CD4-positive, alpha-beta T cell (primary cell): ENCODE measurements around the gene NABP1. TPM values are rescaled to one million over a fixed set of nuclear protein-coding genes. Genes with fewer than 3 reads are reported as not detected.

Source experiments
- ATAC-seq: fragments of 200-7000 bp; cut with Tn5 transposase; one replicate; pipeline ENCODE4 v1.10.0; 2022; ENCODE audit warnings: mild to moderate bottlenecking; ENCODE audit not compliant: poor library complexity
- CTCF ChIA-PET: fragments of 350-600 bp; sonication (Branson Sonifier 250); formaldehyde crosslinking; loops from one replicate; lab custom pipeline; 2021; ENCODE audit warnings: antibody characterized with exemption, inconsistent platforms; lab: Charles Lee
- POLR2A ChIA-PET: fragments of 350-600 bp; sonication (Branson Sonifier 250); formaldehyde crosslinking; loops from one replicate; lab custom pipeline; 2021; ENCODE audit warnings: antibody characterized with exemption, inconsistent platforms; lab: Charles Lee
- DNase-seq, 14 experiments: peaks; one replicate each; pipeline ENCODE4 v3.0.0-alpha.2; 2013 to 2020; ENCODE audit warnings: mixed read lengths in 2 of 14
- H3K27ac ChIP-seq, 2 donors: one replicate each; pipeline versions ENCODE4 v1.5.1 to v1.7.0; 2013; ENCODE audit warnings: low read length in 2 of 2, low read depth in 1 of 2, mild to moderate bottlenecking in 1 of 2
- H3K27me3 ChIP-seq, 2 experiments: 1 replicate in 1 of 2; 2 replicates in 1 of 2; pipeline versions ENCODE4 v1.6.1 to v1.7.0; 2013; ENCODE audit warnings: low read length in 2 of 2, control low read depth in 1 of 2, mild to moderate bottlenecking in 1 of 2, moderate library complexity in 1 of 2; ENCODE audit not compliant: insufficient read depth in 2 of 2, control insufficient read depth in 1 of 2
- H3K36me3 ChIP-seq: one replicate; pipeline ENCODE4 v1.6.1; 2013; ENCODE audit warnings: low read length, control low read depth; ENCODE audit not compliant: insufficient read depth
- H3K4me1 ChIP-seq: one replicate; pipeline ENCODE4 v1.6.1; 2013; ENCODE audit warnings: low read length, control low read depth; ENCODE audit not compliant: insufficient read depth
- H3K4me3 ChIP-seq: one replicate; pipeline ENCODE4 v1.5.1; 2013; ENCODE audit warnings: mild to moderate bottlenecking, low read length, moderate library complexity
- H3K9me3 ChIP-seq, 2 experiments: 1 replicate in 1 of 2; 2 replicates in 1 of 2; pipeline versions ENCODE4 v1.6.1 to v1.7.0; 2013; ENCODE audit warnings: low read length in 2 of 2, mild to moderate bottlenecking in 2 of 2, control low read depth in 1 of 2, moderate library complexity in 1 of 2; ENCODE audit not compliant: control insufficient read depth in 1 of 2, insufficient read depth in 1 of 2
- H3K27ac Mint-ChIP-seq: one replicate; pipeline ENCODE4 v1.8.0; 2020; ENCODE audit warnings: mixed read lengths
- H3K27me3 Mint-ChIP-seq: one replicate; pipeline ENCODE4 v1.8.0; 2021; ENCODE audit warnings: mixed read lengths
- H3K36me3 Mint-ChIP-seq: one replicate; pipeline ENCODE4 v1.8.0; 2021; ENCODE audit warnings: low read depth, mixed read lengths
- H3K4me1 Mint-ChIP-seq: one replicate; pipeline ENCODE4 v1.8.0; 2021; ENCODE audit warnings: low read depth, mixed read lengths
- H3K4me3 Mint-ChIP-seq: one replicate; pipeline ENCODE4 v1.8.0; 2020; ENCODE audit warnings: mild to moderate bottlenecking, mixed read lengths
- H3K9me3 Mint-ChIP-seq: one replicate; pipeline ENCODE4 v1.8.0; 2020; ENCODE audit warnings: mixed read lengths
- intact Hi-C, 2 experiments: fragments of 100-400 bp; cut with DNase I in 1 of 2; cut with micrococcal nuclease in 1 of 2; formaldehyde crosslinking; loops; one replicate each; pipeline versions ENCODE4 v1.15.1 to v1.9.0; 2023 to 2025; cut with DNase I, micrococcal nuclease
- total RNA-seq, 174 experiments: library from RNA in 2 of 174; stranded (reverse) in 2 of 174; gene quantifications; one replicate each; pipeline ENCODE4 v1.2.3 and lab custom pipeline; 2021 to 2026
- TF ChIP-seq, protein P1 (sequence below): fragments of 200-600 bp; IDR thresholded peaks from one replicate; pipeline ENCODE4 v1.8.0; 2022; ENCODE audit warnings: antibody characterized with exemption, mild to moderate bottlenecking

The NABP1 gene
- total RNA-seq, 2 experiments from 2014 or later: 32.0 to 32.9 TPM

GRCh38 chr2:191697870-191698269 is 19.9 kb downstream of the NABP1 start:
- intact Hi-C loops: no loop called here
- Mint-ChIP-seq H3K4me1 (no peaks in the 10 kb centered on the region), H3K27me3 (no peaks in the 10 kb centered on the region), H3K36me3 (peaks cover 22% of the 10 kb centered on the region), H3K9me3 (no peaks in the 10 kb centered on the region), H3K27ac (no peak overlapping the region), H3K4me3 (no peak overlapping the region)
- no peaks in the 10 kb centered on the region for H3K9me3 ChIP-seq
- no peak overlapping the region for H3K4me3 ChIP-seq
- DNase-seq (no peak), ATAC-seq (no peak)
- POLR2A ChIA-PET: interaction anchor here (0.7 kb wide), 1 partner anchor 19 kb away, joined by 3 read pairs; no protein-coding TSS in a partner anchor
- CTCF ChIA-PET: interaction anchor here (0.7 kb wide), 1 partner anchor 13 kb away, joined by 3 read pairs; no protein-coding TSS in a partner anchor
- H3K36me3 ChIP-seq: peaks cover 35% of the 10 kb centered on the region
- TF ChIP-seq, protein P1, sequence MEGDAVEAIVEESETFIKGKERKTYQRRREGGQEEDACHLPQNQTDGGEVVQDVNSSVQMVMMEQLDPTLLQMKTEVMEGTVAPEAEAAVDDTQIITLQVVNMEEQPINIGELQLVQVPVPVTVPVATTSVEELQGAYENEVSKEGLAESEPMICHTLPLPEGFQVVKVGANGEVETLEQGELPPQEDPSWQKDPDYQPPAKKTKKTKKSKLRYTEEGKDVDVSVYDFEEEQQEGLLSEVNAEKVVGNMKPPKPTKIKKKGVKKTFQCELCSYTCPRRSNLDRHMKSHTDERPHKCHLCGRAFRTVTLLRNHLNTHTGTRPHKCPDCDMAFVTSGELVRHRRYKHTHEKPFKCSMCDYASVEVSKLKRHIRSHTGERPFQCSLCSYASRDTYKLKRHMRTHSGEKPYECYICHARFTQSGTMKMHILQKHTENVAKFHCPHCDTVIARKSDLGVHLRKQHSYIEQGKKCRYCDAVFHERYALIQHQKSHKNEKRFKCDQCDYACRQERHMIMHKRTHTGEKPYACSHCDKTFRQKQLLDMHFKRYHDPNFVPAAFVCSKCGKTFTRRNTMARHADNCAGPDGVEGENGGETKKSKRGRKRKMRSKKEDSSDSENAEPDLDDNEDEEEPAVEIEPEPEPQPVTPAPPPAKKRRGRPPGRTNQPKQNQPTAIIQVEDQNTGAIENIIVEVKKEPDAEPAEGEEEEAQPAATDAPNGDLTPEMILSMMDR: no peak
- H3K4me1 ChIP-seq: no peaks in the 10 kb centered on the region
- H3K27ac ChIP-seq: no peak overlapping the region
- no peaks in the 10 kb centered on the region for H3K27me3 ChIP-seq

GRCh38 chr2:191699341-191699945 is 21.5 kb downstream of the NABP1 start:
- CTCF ChIA-PET: interaction anchor here (0.5 kb wide), 1 partner anchor 209 kb away, joined by 3 read pairs; no protein-coding TSS in a partner anchor
- intact Hi-C loops: no loop called here
- H3K4me1 Mint-ChIP-seq: no peaks in the 10 kb centered on the region

DNA sequence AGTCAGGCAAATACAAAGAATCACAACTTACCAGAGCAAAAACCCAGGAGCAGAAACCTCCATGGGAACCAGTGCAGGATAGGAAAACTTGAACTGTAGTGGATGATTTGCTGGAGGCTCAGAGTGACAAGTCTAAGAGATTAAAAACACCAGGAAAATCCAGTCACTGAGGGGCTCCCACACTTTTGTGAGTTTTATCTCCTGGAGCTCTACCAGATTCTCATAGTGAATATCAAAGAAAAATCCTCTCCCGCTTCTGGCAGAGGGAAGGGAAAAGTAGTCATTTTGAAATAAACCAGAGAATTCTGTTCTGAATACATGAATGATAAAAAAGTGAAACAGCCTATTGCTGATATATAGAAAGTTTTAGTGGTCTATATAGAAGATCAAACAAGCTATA is 23.1 kb downstream of the NABP1 start:
- intact Hi-C loops: no loop called here
- H3K9me3 ChIP-seq: no peaks in the 10 kb centered on the region
- H3K36me3 Mint-ChIP-seq: peaks cover 8% of the 10 kb centered on the region
- no peaks in the 10 kb centered on the region for H3K9me3 Mint-ChIP-seq
- CTCF ChIA-PET: no interaction called here
- TF ChIP-seq, protein P1: no peak
- no peaks in the 10 kb centered on the region for H3K27me3 ChIP-seq
- peaks cover 32% of the 10 kb centered on the region for H3K36me3 ChIP-seq
- no peak overlapping the region for H3K27ac Mint-ChIP-seq
- DNase-seq (no peak), ATAC-seq (no peak)
- no peak overlapping the region for H3K4me3 ChIP-seq
- H3K27me3 Mint-ChIP-seq: no peaks in the 10 kb centered on the region
- H3K4me1 ChIP-seq: no peaks in the 10 kb centered on the region
- no peak overlapping the region for H3K27ac ChIP-seq
- no peak overlapping the region for H3K4me3 Mint-ChIP-seq
- no peaks in the 10 kb centered on the region for H3K4me1 Mint-ChIP-seq
- POLR2A ChIA-PET: interaction anchor here (1.0 kb wide), 1 partner anchor 84 kb away, joined by 4 read pairs; no protein-coding TSS in a partner anchor

More at GRCh38 chr2:191699341-191699945, 21.5 kb downstream of the NABP1 start:
- Mint-ChIP-seq H3K9me3 (no peaks in the 10 kb centered on the region), H3K27ac (no peak overlapping the region), H3K27me3 (no peaks in the 10 kb centered on the region), H3K36me3 (peaks cover 14% of the 10 kb centered on the region), H3K4me3 (no peak overlapping the region)
- no peak for DNase-seq
- peaks cover 38% of the 10 kb centered on the region for H3K36me3 ChIP-seq
- H3K9me3 ChIP-seq: no peaks in the 10 kb centered on the region
- H3K4me1 ChIP-seq: no peaks in the 10 kb centered on the region
- no peak overlapping the region for H3K4me3 ChIP-seq
- no peak for ATAC-seq
- TF ChIP-seq, protein P1: no peak
- no peaks in the 10 kb centered on the region for H3K27me3 ChIP-seq
- POLR2A ChIA-PET: no interaction called here
- no peak overlapping the region for H3K27ac ChIP-seq
